ENCODE measurements around the gene NKX1-1. TPM values are rescaled to one million over a fixed set of nuclear protein-coding genes. Genes with fewer than 3 reads are reported as not detected.

Gene NKX1-1
- total RNA-seq, 6 experiments from 2014 or later, result not detected

GRCh38 chr4:1401409-1402020, 4.7 kb downstream of the NKX1-1 start:
- TF ChIP-seq CTCF (IDR thresholded peaks at IDR 0.05), result peak; percentile 16; the same call in 1 of the 2 replicates
- Mint-ChIP-seq H3K27ac (no peak overlapping the region), H3K27me3 (ENCODE audit: insufficient read depth) (peaks cover 4% of the 10 kb centered on the region), H3K36me3 (ENCODE audit: low read depth) (no peaks in the 10 kb centered on the region), H3K4me3 (no peak overlapping the region), H3K9me3 (peaks cover 11% of the 10 kb centered on the region), H3K4me1 (ENCODE audit: low read depth) (no peaks in the 10 kb centered on the region)
- no peak for DNase-seq

DNA sequence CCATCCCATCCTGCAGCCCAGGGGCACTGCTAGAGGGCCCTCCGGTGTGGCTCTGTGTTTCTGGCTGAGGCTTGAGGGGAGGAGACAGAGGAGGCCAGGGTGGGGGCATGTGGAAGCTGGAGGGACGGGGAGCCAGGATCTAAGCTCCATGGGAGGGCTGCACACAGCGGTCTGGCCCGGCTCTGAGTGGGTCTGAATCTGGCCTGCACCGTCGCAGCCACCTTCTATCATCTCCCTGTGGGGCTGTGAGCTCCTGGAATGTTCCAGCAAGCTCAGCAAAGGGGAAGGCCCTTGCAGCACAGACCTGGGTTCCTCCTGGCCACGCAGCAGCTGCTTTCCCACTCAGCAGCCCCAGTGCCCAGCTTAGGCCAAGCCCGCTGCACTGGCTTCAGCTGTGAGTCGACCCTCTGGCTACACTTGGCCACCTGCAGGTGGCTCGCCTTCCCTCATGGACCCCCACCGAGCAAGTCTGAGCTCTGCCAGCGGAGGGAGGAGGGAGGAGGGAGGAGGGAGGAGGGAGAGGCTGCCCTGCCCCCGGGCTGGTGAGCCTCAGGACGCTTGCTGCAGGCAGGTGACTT, 5.3 kb downstream of the NKX1-1 start:
- TF ChIP-seq CTCF (IDR thresholded peaks at IDR 0.05), result no peak
- Mint-ChIP-seq H3K36me3 (ENCODE audit: low read depth) (no peaks in the 10 kb centered on the region), H3K4me1 (ENCODE audit: low read depth) (no peaks in the 10 kb centered on the region), H3K27me3 (ENCODE audit: insufficient read depth) (peaks cover 4% of the 10 kb centered on the region), H3K9me3 (peaks cover 14% of the 10 kb centered on the region), H3K4me3 (no peak overlapping the region), H3K27ac (no peak overlapping the region)
- DNase-seq, result no peak

GRCh38 chr4:1400191-1400805, 5.9 kb downstream of the NKX1-1 start:
- Mint-ChIP-seq H3K4me3 (peak overlapping the region; percentile 71; the same call in 1 of the 2 replicates), H3K27me3 (ENCODE audit: insufficient read depth) (peaks cover 4% of the 10 kb centered on the region), H3K36me3 (ENCODE audit: low read depth) (peaks cover 6% of the 10 kb centered on the region), H3K9me3 (peaks cover 20% of the 10 kb centered on the region), H3K27ac (no peak overlapping the region), H3K4me1 (ENCODE audit: low read depth) (no peaks in the 10 kb centered on the region)
- DNase-seq, result no peak
- TF ChIP-seq CTCF (IDR thresholded peaks at IDR 0.05), result no peak

GRCh38 chr4:1399508-1400190, 6.6 kb downstream of the NKX1-1 start:
- TF ChIP-seq CTCF (IDR thresholded peaks at IDR 0.05), result no peak
- peak overlapping the region; percentile 71 for H3K4me3 Mint-ChIP-seq
- peaks cover 4% of the 10 kb centered on the region for H3K27me3 Mint-ChIP-seq (ENCODE audit: insufficient read depth)
- peaks cover 6% of the 10 kb centered on the region for H3K36me3 Mint-ChIP-seq (ENCODE audit: low read depth)
- DNase-seq, result no peak
- peaks cover 20% of the 10 kb centered on the region for H3K9me3 Mint-ChIP-seq
- no peaks in the 10 kb centered on the region for H3K4me1 Mint-ChIP-seq (ENCODE audit: low read depth)
- no peak overlapping the region for H3K27ac Mint-ChIP-seq

DNA sequence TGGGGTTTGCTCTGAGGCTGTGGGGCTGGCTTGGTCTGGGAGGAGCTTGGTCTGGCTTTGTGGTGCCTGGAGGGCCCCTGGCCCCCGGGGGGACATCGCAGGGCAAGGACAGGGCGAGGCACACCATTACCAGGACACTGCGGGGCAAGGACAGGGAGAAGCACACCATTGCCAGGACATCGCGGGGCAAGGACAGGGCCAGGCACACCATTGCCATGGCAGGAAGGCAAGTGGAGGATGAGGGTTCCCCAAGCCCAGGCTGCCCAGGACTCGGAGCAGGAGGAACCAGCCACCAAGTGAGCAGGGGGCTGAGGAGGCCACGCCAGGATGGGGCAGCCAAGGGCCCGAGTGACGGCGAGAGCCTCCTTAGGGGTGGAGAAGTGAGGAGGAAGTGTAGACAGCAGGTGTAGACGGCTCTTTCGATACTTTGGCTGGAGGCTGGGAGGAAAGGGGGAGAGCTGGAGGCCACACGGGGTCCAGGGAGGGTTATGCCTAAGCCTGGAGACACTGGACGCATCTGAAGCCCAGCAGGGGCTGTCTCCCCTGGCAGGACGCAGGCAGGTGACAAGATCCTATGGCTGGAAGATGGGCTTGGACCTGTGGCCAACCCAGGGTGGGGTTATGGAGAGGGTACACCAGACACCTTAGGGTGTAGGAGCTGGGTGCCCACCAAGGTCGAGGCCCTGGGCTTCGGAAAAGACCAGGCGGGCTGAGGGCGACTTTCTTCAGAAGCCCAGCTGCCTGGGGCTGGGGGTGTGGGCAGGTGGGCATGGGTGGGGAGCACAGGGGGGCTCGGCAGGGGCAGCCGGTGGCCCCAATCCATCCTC, 7.3 kb downstream of the NKX1-1 start:
- peaks cover 4% of the 10 kb centered on the region for H3K27me3 Mint-ChIP-seq (ENCODE audit: insufficient read depth)
- H3K9me3 Mint-ChIP-seq, result peaks cover 22% of the 10 kb centered on the region
- peaks cover 6% of the 10 kb centered on the region for H3K36me3 Mint-ChIP-seq (ENCODE audit: low read depth)
- H3K4me3 Mint-ChIP-seq, result no peak overlapping the region
- no peaks in the 10 kb centered on the region for H3K4me1 Mint-ChIP-seq (ENCODE audit: low read depth)
- TF ChIP-seq CTCF (IDR thresholded peaks at IDR 0.05), result no peak
- no peak for DNase-seq
- no peak overlapping the region for H3K27ac Mint-ChIP-seq

Data from HFFc6 (cell line).